A673 (cell line): ENCODE results near the gene WDR27.

Experiments
- CTCF ChIP-seq: fragments of 300-800, 200-600 bp; sonication (generic); conservative IDR thresholded peaks from 2 replicates; pipeline ENCODE4 v1.5.1; 2017; ENCODE audit warnings: low read depth, mild to moderate bottlenecking, antibody characterized with exemption, low read length, moderate library complexity, mixed read lengths
- EZH2 ChIP-seq: fragments of 200-600 bp; sonication (generic); IDR thresholded peaks from 2 replicates; pipeline ENCODE4 v1.6.1; 2017; ENCODE audit warnings: borderline replicate concordance, low read depth, mild to moderate bottlenecking, mixed read lengths, antibody characterized with exemption, low read length; ENCODE audit not compliant: poor library complexity, severe bottlenecking

GRCh38 chr6:169664227-169664626 lies 37.6 kb downstream of the WDR27 start:
- no peak for TF ChIP-seq CTCF
- no peak for TF ChIP-seq EZH2
